ENCODE results near the gene PTPN18.
"Not testable (repeated sequence)": the region's sequence is repeated elsewhere in the genome, so short reads cannot be mapped to it uniquely, and the experiment has no call there.

Gene PTPN18

GRCh38 chr2:130381619-130382018, 25.8 kb downstream of the PTPN18 start:
- no peak for DNase-seq

GRCh38 chr2:130382313-130382917, 26.6 kb downstream of the PTPN18 start:
- DNase-seq = no peak

DNA sequence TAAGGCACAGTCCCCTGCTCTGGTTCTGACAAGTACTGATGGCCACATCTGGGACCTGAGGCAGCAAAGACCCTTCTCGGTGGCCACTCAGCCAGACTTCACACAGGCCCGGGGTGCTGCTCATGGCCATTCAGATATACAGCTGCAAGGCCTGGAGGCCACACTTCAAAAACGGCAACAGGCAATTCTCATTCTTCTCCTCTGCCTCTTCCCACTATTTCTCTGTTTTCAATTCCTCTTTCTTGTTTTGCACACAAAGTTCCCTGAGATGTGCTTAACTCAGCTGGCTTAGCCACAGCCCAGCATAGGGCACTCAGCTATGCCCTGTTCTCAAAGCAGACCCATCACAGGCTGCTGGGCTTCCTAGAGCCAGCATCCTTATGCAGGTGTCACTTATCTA, 29.9 kb downstream of the PTPN18 start:
- no peak for DNase-seq

GRCh38 chr2:130387071-130387400, 31.2 kb downstream of the PTPN18 start:
- no peak for DNase-seq

DNA sequence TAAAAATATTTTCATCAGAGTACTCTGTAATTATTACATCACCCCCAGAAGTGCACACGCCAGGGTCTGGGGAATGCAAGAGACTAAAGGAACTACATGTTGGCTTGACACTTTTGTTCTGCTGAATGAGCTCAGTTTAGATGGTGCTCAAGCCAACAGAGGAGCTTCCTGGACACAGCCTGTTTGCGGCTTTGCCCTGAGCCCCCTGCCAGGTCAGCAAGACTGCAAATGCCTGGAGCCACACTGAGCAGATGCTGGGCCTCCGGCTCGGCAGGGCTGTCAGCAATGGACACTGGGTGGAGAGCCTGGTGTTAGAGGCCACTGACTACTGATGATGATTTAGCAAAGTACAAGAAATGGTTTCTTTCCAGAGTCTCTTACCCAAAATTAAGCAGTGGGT, 31.9 kb downstream of the PTPN18 start:
- no peak for DNase-seq

DNA sequence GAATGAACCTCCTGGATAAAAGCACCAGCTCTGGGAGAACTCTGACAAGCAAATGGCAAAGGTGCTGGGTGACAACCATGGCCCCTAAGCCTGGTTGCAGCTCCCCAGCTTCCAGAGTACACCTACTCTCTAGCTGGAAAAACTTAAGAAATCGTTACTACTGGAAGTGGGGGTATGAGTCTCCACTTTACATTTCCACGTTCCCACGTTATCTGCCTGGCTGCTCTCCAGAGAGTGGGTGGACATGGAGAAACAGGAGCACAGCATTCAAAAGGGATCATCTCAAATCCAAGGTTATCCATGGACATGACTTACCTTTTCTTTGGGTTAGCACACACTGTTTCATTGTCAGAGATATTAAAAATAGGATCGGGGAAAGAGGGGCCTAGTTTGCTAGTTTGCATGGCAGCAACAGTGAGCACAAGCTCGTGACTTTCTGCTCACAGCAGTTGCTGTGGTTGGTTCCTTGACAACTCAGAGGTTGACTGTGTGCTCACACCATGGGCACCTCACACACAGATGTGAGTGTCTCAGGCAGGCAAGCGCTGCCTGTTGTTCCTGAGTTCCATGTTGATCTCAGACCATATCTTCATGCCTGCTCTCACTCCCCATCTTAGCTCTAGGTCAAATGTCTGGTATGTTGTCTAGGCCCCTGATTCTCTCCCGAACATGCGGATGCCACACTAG, 32.5 kb downstream of the PTPN18 start:
- DNase-seq = no peak

DNA sequence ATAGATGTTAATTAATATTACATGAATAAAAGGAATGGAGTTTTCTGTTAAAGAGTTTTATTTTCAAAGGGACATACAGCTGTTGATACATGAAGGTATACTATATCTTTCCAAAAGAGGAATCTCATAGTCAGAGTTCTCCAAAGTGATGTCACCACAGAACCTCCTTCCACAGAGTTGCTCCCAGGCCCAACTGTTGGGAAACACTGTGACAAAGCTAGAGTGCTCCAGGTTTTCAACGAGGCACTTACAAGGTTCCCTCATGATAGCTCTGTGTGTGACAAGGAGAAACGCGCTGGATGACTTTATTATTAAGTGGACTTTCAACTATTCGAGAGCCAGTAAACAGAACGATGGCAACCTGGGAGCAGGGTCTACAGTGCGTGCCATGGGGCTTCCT, 33.5 kb downstream of the PTPN18 start:
- no peak for DNase-seq

DNA sequence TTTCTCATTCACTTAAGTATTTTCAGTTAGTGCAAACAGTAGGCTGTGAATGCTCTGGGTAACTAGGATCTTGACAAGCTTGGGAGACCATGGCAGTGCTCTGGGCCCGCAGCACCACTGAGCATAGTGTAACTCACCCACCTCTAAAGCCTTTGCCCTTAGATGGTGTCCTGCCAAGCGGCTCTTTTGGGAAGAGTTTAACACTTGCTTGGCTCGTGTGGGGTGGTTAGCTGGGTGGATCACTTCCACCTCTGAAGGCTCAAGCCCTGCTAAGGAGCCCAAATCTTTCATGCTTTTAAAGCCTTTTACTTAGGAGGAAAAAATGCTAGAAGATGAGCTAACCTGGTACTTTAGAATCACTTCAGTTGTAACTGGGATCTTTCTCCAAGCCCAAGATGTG, 33.9 kb downstream of the PTPN18 start:
- no peak for DNase-seq

GRCh38 chr2:130390460-130391057, 34.7 kb downstream of the PTPN18 start:
- no peak for DNase-seq

GRCh38 chr2:130391058-130391871, 35.4 kb downstream of the PTPN18 start:
- peak; percentile 70 for DNase-seq

GRCh38 chr2:130391872-130392670, 36.2 kb downstream of the PTPN18 start:
- DNase-seq = peak; percentile 44

DNA sequence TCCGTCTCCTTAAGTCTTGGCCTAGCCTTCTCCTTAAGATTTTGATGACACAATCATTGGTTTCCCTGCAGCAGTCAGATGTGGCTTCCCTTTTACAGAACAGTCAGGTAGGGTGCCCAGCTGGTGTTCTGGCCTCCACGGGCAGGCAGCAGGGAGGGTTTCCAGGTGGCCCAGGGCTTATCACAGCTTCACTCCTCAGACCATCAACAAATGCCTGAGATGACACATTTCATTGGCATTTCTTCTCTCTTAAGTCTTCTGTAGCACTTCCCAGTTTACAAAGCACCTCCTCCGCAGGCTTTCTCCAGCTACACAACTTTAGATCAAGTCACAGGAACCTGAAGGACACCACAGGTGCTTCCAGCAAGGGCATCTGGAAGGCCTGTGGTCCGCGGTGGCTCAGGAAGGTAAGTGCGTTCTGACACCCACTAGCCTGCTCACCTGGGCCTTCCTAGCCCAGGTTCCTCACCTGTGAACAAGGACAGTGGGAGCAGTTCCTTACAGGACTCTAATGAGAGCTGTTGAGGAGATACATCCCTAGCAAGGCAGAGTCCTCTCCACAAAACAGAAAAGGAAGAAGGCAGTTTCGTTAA, 37.6 kb downstream of the PTPN18 start:
- peak; percentile 25 for DNase-seq

- not testable (repeated sequence) for DNase-seq
Measured at GRCh38 chr2:130406280-130406679, 50.4 kb downstream of the PTPN18 start.

GRCh38 chr2:130416693-130417092, 60.8 kb downstream of the PTPN18 start:
- not testable (repeated sequence) for DNase-seq

DNA sequence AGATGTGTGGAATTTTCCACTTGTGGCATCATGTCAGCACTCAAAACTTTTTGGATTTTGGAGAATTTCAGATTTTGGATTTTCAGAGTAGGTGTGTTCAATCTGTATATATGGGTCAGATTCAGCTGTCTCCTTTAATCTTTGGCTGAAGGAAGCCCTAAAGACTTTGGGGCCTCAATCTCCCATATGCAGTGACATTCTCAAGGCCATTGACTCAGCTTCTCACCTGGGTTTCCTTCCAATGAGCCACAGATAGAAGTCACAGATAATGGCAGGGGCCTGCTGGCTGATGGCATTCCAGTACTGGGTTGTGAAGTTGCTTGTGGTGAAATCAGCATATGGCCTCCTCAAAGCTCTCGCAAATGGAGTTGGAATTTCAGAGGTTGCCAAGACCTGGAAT, 63.0 kb downstream of the PTPN18 start:
- DNase-seq = not testable (repeated sequence)
